H1 (cell line): ENCODE data around the gene CACNA1D. TPM values are rescaled to one million over a fixed set of nuclear protein-coding genes. Genes with fewer than 3 reads are reported as not detected.

Experiments
- CEBPB ChIP-seq: IDR thresholded peaks from 2 replicates; pipeline ENCODE4 v1.6.1; 2012; ENCODE audit warnings: low read depth, low read length
- SAP30 ChIP-seq: fragments of 300-600 bp; sonication (generic); IDR thresholded peaks from 2 replicates; pipeline ENCODE4 v1.7.1; 2012; ENCODE audit warnings: low read length, moderate library complexity, mild to moderate bottlenecking, inconsistent platforms; ENCODE audit not compliant: insufficient read depth, insufficient replicate concordance
- polyA plus RNA-seq, 7 experiments: library from polyadenylated mRNA; depleted of rRNA in 3 of 7; stranded (reverse) in 5 of 7; unstranded in 2 of 7; fragments of >200 nt in 5 of 7; fragments of 200-250 nt in 2 of 7; gene quantifications; 1 replicate in 5 of 7; 2 replicates in 1 of 7; 4 replicates in 1 of 7; pipeline versions ENCODE4 v1.2.1 to v1.2.3, GENCODE V29; 2011 to 2013; ENCODE audit warnings: missing spikeins in 2 of 7, mixed read lengths in 2 of 7
- total RNA-seq: library from RNA; stranded (reverse); fragmentation: NEBNext Ultra II Directional; extraction: Animal tissue kit (Norgen Biotek cat#: 25700); gene quantifications from 2 replicates; pipeline ENCODE4 v1.2.1, GENCODE V29; 2021
- TF ChIP-seq, protein P1 (sequence below), 3 experiments: IDR thresholded peaks; 1 replicate in 2 of 3; 2 replicates in 1 of 3; pipeline versions ENCODE4 v1.5.1 to v1.6.1; 2011; ENCODE audit warnings: low read length in 3 of 3, mild to moderate bottlenecking in 3 of 3, inconsistent platforms in 2 of 3, low read depth in 1 of 3, moderate library complexity in 1 of 3; ENCODE audit not compliant: insufficient read depth in 1 of 3; ENCODE audit errors: control extremely low read depth in 1 of 3

The CACNA1D gene
- total and polyA plus RNA-seq, 2 of the 8 experiments (the other 6 are each of a cell fraction or from before 2014, with no cell fraction given), result 2.0 to 2.9 TPM

DNA sequence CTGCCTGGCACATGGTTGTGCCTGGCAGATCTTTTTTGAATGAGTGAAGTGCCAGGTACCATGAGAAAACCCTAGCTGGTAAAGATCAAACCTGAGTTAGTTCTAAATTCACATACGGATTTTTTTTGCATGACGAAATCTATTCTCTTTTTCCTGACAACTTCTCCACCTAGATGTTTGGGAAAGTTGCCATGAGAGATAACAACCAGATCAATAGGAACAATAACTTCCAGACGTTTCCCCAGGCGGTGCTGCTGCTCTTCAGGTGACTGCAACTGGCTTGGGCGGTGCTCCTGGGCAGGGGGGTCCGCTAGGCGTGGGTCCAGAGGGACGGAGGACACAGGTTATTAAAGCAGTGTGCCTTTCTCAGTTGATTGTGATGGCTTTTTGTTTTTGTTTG is 280.0 kb downstream of the CACNA1D start (continued):
- TF ChIP-seq SAP30, result no peak
- TF ChIP-seq, protein P1, sequence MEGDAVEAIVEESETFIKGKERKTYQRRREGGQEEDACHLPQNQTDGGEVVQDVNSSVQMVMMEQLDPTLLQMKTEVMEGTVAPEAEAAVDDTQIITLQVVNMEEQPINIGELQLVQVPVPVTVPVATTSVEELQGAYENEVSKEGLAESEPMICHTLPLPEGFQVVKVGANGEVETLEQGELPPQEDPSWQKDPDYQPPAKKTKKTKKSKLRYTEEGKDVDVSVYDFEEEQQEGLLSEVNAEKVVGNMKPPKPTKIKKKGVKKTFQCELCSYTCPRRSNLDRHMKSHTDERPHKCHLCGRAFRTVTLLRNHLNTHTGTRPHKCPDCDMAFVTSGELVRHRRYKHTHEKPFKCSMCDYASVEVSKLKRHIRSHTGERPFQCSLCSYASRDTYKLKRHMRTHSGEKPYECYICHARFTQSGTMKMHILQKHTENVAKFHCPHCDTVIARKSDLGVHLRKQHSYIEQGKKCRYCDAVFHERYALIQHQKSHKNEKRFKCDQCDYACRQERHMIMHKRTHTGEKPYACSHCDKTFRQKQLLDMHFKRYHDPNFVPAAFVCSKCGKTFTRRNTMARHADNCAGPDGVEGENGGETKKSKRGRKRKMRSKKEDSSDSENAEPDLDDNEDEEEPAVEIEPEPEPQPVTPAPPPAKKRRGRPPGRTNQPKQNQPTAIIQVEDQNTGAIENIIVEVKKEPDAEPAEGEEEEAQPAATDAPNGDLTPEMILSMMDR (IDR thresholded peaks at IDR 0.05; ENCODE audit: control extremely low read depth in 1 of 3, insufficient read depth in 1 of 3, low read depth in 1 of 3, low read length in 3 of 3), result no peak
- no peak for TF ChIP-seq CEBPB
